Measurements from ENCODE around the gene TSR3. TPM values are rescaled to one million over a fixed set of nuclear protein-coding genes. Genes with fewer than 3 reads are reported as not detected.
A peak's percentile ranks its signal among the peaks of the same experiment; 100 is the strongest.

Gene TSR3
- total and polyA plus RNA-seq, 2 of the 13 experiments (the other 11 are each of a cell fraction or from before 2014, with no cell fraction given), result 24.2 to 51.0 TPM

- no peak for TF ChIP-seq NCOA5 (CRISPR knock-in tag; IDR thresholded peaks at IDR 0.05)
- TF ChIP-seq SIN3B (IDR thresholded peaks at IDR 0.05; ENCODE audit: low read length), result peak; percentile 100
- TF ChIP-seq GATAD2A (CRISPR knock-in tag; IDR thresholded peaks at IDR 0.05), result no peak
- TF ChIP-seq FOXM1 (CRISPR knock-in tag; IDR thresholded peaks at IDR 0.05), result no peak
- TF ChIP-seq, protein P1, sequence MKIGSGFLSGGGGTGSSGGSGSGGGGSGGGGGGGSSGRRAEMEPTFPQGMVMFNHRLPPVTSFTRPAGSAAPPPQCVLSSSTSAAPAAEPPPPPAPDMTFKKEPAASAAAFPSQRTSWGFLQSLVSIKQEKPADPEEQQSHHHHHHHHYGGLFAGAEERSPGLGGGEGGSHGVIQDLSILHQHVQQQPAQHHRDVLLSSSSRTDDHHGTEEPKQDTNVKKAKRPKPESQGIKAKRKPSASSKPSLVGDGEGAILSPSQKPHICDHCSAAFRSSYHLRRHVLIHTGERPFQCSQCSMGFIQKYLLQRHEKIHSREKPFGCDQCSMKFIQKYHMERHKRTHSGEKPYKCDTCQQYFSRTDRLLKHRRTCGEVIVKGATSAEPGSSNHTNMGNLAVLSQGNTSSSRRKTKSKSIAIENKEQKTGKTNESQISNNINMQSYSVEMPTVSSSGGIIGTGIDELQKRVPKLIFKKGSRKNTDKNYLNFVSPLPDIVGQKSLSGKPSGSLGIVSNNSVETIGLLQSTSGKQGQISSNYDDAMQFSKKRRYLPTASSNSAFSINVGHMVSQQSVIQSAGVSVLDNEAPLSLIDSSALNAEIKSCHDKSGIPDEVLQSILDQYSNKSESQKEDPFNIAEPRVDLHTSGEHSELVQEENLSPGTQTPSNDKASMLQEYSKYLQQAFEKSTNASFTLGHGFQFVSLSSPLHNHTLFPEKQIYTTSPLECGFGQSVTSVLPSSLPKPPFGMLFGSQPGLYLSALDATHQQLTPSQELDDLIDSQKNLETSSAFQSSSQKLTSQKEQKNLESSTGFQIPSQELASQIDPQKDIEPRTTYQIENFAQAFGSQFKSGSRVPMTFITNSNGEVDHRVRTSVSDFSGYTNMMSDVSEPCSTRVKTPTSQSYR (CRISPR knock-in tag; IDR thresholded peaks at IDR 0.05; ENCODE audit: borderline replicate concordance), result peak; percentile 26; the same call in 1 of the 2 replicates
- no peak for TF ChIP-seq MATR3 (CRISPR knock-in tag; IDR thresholded peaks at IDR 0.05)
- peak; percentile 57; the same call in 1 of the 2 replicates for TF ChIP-seq KDM5B (CRISPR knock-in tag; IDR thresholded peaks at IDR 0.05; ENCODE audit: borderline replicate concordance)
- no peak for TF ChIP-seq ZMAT5 (CRISPR knock-in tag; IDR thresholded peaks at IDR 0.05; ENCODE audit: borderline replicate concordance, low read depth)
- TF ChIP-seq NCOR1 (IDR thresholded peaks at IDR 0.05; ENCODE audit: borderline replicate concordance, low read length), result no peak
- no peak for TF ChIP-seq ZNF839 (CRISPR knock-in tag; IDR thresholded peaks at IDR 0.05; ENCODE audit: borderline replicate concordance)
- peak; percentile 47; the same call in 1 of the 2 replicates for TF ChIP-seq NCOA2 (CRISPR knock-in tag; IDR thresholded peaks at IDR 0.05)
- TF ChIP-seq FIP1L1 (IDR thresholded peaks at IDR 0.05; ENCODE audit: borderline replicate concordance, insufficient read depth, low read depth, low read length), result no peak
- TF ChIP-seq ZBTB25 (CRISPR knock-in tag; IDR thresholded peaks at IDR 0.05), result peak; percentile 60; the same call in 1 of the 2 replicates
- no peak for TF ChIP-seq ADNP (CRISPR knock-in tag; IDR thresholded peaks at IDR 0.05)
- TF ChIP-seq MXD3 (CRISPR knock-in tag; IDR thresholded peaks at IDR 0.05), result peak; percentile 45; the same call in 1 of the 2 replicates
- TF ChIP-seq CENPX (CRISPR knock-in tag; IDR thresholded peaks at IDR 0.05), result no peak
- TF ChIP-seq HOXA9 (CRISPR knock-in tag; IDR thresholded peaks at IDR 0.05; ENCODE audit: borderline replicate concordance), result 0 out of 2 replicates have a peak, but pooled peaks have one; percentile 29
- peak; percentile 99 for TF ChIP-seq USF2 (IDR thresholded peaks at IDR 0.05; ENCODE audit: low read depth, low read length)
- peak; percentile 85; the same call in 1 of the 2 replicates for TF ChIP-seq USF2 (CRISPR knock-in tag; IDR thresholded peaks at IDR 0.05; ENCODE audit: borderline replicate concordance)
- TF ChIP-seq, protein P2, sequence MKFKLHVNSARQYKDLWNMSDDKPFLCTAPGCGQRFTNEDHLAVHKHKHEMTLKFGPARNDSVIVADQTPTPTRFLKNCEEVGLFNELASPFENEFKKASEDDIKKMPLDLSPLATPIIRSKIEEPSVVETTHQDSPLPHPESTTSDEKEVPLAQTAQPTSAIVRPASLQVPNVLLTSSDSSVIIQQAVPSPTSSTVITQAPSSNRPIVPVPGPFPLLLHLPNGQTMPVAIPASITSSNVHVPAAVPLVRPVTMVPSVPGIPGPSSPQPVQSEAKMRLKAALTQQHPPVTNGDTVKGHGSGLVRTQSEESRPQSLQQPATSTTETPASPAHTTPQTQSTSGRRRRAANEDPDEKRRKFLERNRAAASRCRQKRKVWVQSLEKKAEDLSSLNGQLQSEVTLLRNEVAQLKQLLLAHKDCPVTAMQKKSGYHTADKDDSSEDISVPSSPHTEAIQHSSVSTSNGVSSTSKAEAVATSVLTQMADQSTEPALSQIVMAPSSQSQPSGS (CRISPR knock-in tag; IDR thresholded peaks at IDR 0.05), result peak; percentile 59; the same call in 1 of the 2 replicates
Measured at GRCh38 chr16:1351582-1352362, at the start of gene TSR3, which contains the start of gene GNPTG (continued).
